Stimulated activated CD4-positive, alpha-beta T cell treated with anti-CD3 and anti-CD28 coated beads, Interleukin-15, amount 100 ng/mL, for 48 hours (primary cell): Measurements from ENCODE around the gene TUBG1.
"Not testable (repeated sequence)": the region's sequence is repeated elsewhere in the genome, so short reads cannot be mapped to it uniquely, and the experiment has no call there.

Source experiments
- DNase-seq, 2 donors: peaks; one replicate each; pipeline ENCODE4 v3.0.0-alpha.2; 2020; ENCODE audit warnings: low read depth in 2 of 2

The TUBG1 gene

DNA sequence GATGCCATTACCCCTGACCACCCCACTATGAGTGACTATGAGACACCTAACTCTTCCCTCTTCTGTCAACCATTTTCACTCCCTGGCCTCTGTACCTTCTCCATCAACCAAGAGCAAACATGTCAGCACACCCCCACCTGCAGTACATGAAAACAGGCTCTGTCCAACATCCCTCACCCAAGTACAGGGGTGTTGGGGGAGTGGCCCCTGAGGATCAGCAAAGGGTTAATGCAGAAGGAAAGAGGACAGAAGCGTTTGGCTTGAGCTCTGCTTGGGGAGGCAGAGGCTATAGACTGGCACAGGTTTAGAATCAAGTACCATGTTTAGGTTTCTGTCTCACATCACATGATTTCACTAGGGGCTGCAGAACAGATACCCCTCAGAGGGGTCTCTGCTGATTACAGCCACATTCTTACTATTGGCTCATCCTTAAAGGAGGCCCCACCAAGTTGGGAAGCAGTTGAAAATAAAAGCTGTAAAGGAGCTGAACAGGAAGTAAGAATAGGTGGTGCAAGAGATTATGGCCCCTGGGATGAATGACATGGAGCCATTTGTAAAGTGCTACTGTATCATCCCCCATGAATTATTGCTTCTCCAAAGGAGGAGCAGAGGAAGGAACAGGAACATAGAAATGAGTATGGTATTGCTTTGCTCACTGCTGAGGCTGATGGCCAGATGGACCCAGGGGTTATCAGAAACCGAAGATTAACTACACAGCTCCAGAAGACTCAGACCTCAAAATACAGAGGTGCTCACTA, 29.5 kb upstream of the TUBG1 start:
- DNase-seq, result no peak

- DNase-seq, result no peak
Observed at GRCh38 chr17:42581744-42582270, 27.7 kb upstream of the TUBG1 start.

GRCh38 chr17:42584880-42585279, 24.6 kb upstream of the TUBG1 start:
- no peak for DNase-seq

DNA sequence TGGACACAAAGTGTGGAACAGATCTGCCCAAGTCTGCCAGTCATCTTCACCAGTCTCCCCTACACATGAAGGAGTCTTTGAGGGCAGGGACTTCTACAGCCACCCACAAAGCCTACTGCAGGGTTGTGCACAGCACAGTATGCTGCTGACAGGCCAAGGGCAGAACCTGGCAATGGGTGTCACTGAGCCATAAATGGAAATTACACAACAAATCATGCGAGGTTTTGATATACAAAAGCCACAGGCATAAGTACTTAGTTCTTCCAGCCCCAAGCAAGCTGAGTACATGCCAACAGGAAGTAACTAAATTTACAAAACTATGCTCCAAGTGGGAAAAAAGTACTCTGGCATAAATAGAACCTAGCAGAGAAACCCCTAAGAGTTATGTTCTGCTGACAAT, 24.1 kb upstream of the TUBG1 start:
- DNase-seq, result no peak

DNA sequence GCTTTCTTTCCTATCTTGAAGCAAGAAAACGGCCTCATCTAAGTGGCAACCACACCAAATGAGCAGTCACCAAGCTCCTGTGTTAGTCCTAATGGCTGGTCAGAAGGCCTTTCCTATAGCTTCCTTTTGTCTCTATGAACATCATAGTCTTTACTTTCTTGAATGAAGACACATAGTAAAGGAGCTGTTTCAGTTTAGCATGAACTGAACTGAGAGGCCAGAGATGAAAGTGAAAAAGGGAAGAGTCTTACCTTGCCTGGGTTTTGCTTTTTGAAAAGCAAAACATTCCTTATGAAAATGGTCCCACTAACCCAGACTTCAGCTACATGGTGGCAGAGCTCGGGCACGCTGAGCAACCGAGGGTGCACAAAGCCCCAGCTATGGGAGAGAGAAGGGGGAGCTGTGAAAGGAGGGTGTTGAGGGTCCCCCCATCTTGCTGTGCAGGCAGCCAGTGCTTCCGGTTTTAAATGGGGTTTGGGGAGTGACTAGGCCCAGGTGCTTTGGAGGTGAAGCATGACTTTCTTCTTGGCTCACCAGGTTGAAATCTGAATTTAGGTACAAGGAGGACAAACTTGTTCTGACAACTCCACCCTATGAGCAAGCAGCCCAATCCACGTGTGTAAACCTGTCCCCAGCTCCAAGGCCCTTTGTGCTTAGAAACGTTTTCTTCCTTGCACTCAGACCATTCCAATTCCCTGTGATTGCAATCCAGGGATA, 22.8 kb upstream of the TUBG1 start:
- no peak for DNase-seq

- DNase-seq, result no peak
Observed at GRCh38 chr17:42590886-42591285, 18.6 kb upstream of the TUBG1 start.

DNA sequence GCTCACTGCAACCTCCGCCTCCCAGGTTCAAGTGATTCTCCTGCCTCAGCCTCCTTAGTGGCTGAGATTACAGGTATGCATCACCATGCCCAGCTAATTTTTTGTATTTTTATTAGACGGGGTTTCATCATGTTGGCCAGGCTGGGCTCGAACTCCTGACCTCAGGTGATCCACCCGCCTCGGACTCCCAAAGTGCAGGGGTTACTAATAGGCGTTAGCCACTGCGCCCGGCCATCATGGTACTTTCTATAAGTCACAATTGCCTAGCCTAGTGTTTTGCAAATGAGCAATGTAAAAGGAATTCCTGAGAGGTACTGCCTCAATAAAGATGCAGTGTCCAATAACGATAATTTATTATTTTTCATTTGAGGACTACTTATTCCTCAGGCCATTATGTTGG, 18.1 kb upstream of the TUBG1 start:
- no peak for DNase-seq

GRCh38 chr17:42596386-42596785, 13.1 kb upstream of the TUBG1 start:
- no peak for DNase-seq

GRCh38 chr17:42598905-42599304, 10.6 kb upstream of the TUBG1 start:
- DNase-seq, result no peak

DNA sequence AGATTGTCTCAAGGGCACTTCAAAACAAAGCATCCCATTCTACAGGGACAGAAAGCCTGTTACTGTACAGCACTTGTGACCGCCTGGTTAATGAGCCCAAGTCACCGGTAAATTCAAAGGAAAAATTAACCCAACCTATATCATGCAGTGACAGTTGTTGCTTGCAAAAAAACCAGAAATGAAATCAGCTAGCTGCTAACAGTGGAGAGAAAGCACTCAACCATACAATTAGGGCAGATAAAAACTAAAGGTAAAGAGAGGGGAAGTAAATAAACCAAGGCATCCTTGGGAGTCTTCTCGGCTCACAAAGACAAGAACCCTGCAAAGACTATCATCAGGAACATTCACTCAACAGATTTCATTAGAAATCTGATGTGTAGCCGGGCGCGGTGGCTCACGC, 6.2 kb upstream of the TUBG1 start:
- no peak for DNase-seq

- DNase-seq, result no peak
Observed at GRCh38 chr17:42607769-42608168, 1.7 kb upstream of the TUBG1 start.

- DNase-seq, result peak in 1 of 2 donors; percentile 1
Observed at GRCh38 chr17:42608305-42609181, 940 bp upstream of the TUBG1 start.

DNA sequence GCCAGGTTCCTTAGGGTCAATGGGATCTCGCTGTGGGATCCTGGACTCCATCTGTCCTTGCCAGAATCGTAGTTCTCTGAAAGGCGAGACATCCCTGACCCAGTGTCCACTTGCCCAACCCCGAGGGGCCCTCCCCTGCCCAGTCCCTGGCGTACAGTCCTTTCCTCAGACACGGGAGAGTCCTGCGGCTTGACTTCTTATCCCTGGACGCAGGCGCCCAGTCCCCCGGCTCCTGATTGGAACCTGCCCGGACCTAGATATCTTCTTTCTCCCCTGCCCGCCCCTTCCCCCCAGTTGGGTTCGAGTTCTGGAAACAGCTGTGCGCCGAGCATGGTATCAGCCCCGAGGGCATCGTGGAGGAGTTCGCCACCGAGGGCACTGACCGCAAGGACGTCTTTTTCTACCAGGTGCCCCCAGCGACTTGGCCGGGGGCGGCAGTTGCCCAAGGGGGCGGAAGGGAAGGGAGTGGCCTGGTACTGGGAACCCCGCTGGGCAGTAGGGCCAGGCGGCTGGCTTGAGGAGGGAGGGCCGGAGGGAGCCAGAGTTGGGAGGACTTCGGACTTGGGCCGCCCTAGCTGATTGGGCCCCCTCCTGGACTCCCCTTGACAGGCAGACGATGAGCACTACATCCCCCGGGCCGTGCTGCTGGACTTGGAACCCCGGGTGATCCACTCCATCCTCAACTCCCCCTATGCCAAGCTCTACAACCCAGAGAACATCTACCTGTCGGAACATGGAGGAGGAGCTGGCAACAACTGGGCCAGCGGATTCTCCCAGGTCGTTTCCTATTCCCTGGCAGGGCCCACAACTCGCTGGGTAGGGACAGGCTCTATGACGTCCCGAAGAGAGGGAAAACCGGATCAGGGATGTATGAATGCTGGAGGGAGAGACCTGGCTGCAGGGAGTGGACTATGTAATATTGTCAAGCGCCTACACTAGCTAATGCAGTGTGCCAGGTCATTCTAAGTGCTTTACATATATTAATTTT, 625 bp downstream of the TUBG1 start:
- not testable (repeated sequence) for DNase-seq

DNA sequence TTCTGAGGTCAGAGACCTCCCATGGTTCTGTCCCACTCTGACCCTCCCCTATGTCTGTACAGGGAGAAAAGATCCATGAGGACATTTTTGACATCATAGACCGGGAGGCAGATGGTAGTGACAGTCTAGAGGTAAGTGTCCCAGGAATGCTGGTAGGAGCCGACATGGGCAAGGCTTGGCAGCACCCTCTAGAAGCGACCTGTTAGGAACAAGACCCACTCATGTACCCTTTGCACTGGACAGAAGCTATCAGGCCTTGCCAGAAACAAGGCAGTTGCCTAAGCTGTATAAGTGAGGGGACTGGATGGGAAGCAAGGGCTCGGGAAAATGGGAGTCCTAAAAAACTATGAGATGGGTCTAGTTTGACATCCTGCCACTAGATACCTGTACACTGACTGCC, 2.5 kb downstream of the TUBG1 start:
- DNase-seq, result no peak

- DNase-seq, result no peak
Observed at GRCh38 chr17:42613699-42614295, 4.3 kb downstream of the TUBG1 start.

DNA sequence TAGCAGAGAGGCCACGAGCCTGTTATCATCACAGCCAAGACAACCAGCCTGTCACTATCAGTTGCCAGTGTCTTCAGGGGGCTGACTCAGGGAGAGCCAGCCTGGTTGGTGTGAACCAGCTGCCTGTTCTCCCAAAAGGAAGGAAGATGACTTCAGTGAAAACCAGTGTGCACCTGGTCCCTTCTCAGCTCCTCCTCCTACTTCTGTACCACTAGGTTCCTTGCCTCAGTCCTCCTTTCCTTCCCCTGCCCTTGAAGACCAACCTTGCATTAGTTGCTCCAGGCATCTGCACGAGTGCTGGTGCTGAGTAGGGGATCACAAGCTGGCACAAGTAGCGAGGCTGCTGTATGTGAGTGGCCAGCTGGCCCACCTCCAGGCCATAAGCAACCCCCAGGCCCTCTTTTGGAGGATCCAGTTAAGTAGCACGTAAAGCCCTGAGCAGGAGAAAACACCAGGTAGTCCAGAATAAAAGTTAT, 8.5 kb downstream of the TUBG1 start:
- no peak for DNase-seq

GRCh38 chr17:42618442-42619150, 9.1 kb downstream of the TUBG1 start:
- DNase-seq, result no peak

- DNase-seq, result not testable (repeated sequence)
Observed at GRCh38 chr17:42621987-42622386, 12.5 kb downstream of the TUBG1 start.

DNA sequence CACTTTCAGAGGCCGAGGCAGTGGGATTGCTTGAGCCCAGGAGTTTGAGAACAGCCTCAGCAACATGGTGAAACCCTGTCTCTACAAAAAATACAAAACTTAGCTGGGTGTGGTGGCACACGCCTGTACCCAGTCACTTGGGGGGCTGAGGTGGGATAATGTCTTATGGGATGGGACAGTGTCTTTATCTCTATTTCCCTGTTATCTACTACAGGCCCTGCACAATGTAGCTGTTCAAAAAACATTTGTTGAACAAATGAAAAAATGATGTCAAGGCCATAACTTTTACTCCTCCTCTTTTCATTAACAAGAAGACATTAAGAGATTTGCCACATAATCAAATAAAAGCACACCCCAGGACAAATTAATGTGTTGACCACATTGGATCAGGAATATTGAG, 13.8 kb downstream of the TUBG1 start:
- no peak for DNase-seq
